Loucy (cell line): Measurements from ENCODE around the gene KIF2A.

Source experiments
- H2AFZ ChIP-seq: fragments of 200-600 bp; sonication (generic); 2 replicates; pipeline ENCODE4 v1.6.0; 2016; ENCODE audit warnings: antibody characterized with exemption, mild to moderate bottlenecking, low read length, moderate library complexity
- H3F3A ChIP-seq: fragments of 200-600 bp; 2 replicates; pipeline ENCODE4 v1.6.0; 2016; ENCODE audit warnings: antibody characterized with exemption, low read depth, mild to moderate bottlenecking
- H3K27me3 ChIP-seq: fragments of 200-600 bp; sonication (generic); 2 replicates; pipeline ENCODE4 v1.6.1; 2014; ENCODE audit warnings: low read length, mild to moderate bottlenecking; ENCODE audit not compliant: insufficient read depth, poor library complexity, severe bottlenecking
- H3K36me3 ChIP-seq: fragments of 200-600 bp; sonication (generic); 2 replicates; pipeline ENCODE4 v1.6.1; 2016; ENCODE audit warnings: low read length; ENCODE audit not compliant: insufficient read depth
- H3K4me1 ChIP-seq: fragments of 200-600 bp; sonication (generic); 2 replicates; pipeline ENCODE4 v1.5.1; 2014; ENCODE audit warnings: low read length, mild to moderate bottlenecking; ENCODE audit not compliant: insufficient read depth, poor library complexity, severe bottlenecking
- H3K4me2 ChIP-seq: fragments of 200-600 bp; sonication (generic); 2 replicates; pipeline ENCODE4 v1.6.0; 2014; ENCODE audit warnings: antibody characterized with exemption, low read length, low read depth, mild to moderate bottlenecking; ENCODE audit not compliant: poor library complexity, severe bottlenecking
- H3K4me3 ChIP-seq: fragments of 200-600 bp; sonication (generic); 2 replicates; pipeline ENCODE4 v1.5.1; 2014; ENCODE audit warnings: low read length, mild to moderate bottlenecking, mixed read lengths; ENCODE audit not compliant: poor library complexity, severe bottlenecking
- H3K79me2 ChIP-seq: fragments of 200-600 bp; sonication (generic); 2 replicates; pipeline ENCODE4 v1.6.1; 2014; ENCODE audit warnings: low read length; ENCODE audit not compliant: insufficient read depth
- H3K9ac ChIP-seq: fragments of 200-600 bp; sonication (generic); 2 replicates; pipeline ENCODE4 v1.6.0; 2014; ENCODE audit warnings: mild to moderate bottlenecking, low read depth, low read length, moderate library complexity; ENCODE audit not compliant: poor library complexity, severe bottlenecking
- H3K9me2 ChIP-seq: fragments of 200-600 bp; sonication (generic); replicated peaks from 2 replicates; pipeline ENCODE4 v1.6.1; 2016; ENCODE audit warnings: low read depth, low read length, mixed read lengths
- H3K9me3 ChIP-seq: fragments of 200-600 bp; sonication (generic); 2 replicates; pipeline ENCODE4 v1.6.1; 2014; ENCODE audit warnings: mild to moderate bottlenecking, antibody characterized with exemption, low read length, low read depth; ENCODE audit not compliant: insufficient read depth
- H4K20me1 ChIP-seq: fragments of 200-600 bp; sonication (generic); 2 replicates; pipeline ENCODE4 v1.6.0; 2014; ENCODE audit warnings: antibody characterized with exemption, low read length, mild to moderate bottlenecking; ENCODE audit not compliant: insufficient read depth, poor library complexity, severe bottlenecking
- EZH2phosphoT487 ChIP-seq: fragments of 200-600 bp; IDR thresholded peaks from 2 replicates; pipeline ENCODE4 v1.6.1; 2018; ENCODE audit warnings: antibody characterized with exemption, mild to moderate bottlenecking, moderate library complexity, borderline replicate concordance
- TF ChIP-seq, protein P1 (sequence below): fragments of 200-600 bp; sonication (generic); conservative IDR thresholded peaks from 2 replicates; pipeline ENCODE4 v1.5.1; 2014; ENCODE audit warnings: mild to moderate bottlenecking, antibody characterized with exemption, low read length

KIF2A gene

DNA sequence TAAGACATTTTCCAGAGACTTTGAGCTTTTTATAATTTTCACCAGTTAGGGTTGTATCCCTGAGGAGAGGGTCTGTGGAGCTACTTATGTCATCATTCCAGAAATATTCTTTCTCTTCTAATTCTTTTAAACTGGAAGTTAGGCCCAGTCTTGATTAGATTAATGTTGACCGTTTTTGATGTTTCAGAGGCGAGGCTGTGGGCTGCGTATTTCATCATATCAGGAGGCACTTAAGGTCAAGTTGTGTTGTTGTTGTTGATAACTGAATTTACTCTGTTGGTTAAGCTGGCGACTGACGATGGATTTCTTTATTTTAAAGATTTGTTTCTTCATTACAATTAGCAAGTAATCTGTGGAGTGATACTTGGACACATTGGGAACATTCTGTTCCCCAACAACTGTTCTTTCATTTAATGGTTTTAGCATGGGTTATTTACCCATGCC, 126.6 kb downstream of the KIF2A start:
- Histone ChIP-seq H3F3A (no peaks in the 10 kb centered on the region), H3K36me3 (peaks cover 2% of the 10 kb centered on the region; the same call in 1 of the 2 replicates), H3K9me3 (no peaks in the 10 kb centered on the region), H3K9me2 (no peaks in the 10 kb centered on the region), H3K27me3 (no peaks in the 10 kb centered on the region), H3K79me2 (peaks cover 75% of the 10 kb centered on the region), H2AFZ (no peak overlapping the region), H4K20me1 (peaks cover 6% of the 10 kb centered on the region), H3K4me3 (no peak overlapping the region), H3K4me1 (no peaks in the 10 kb centered on the region), H3K4me2 (no peak overlapping the region), H3K9ac (no peak overlapping the region)
- TF ChIP-seq, protein P1, sequence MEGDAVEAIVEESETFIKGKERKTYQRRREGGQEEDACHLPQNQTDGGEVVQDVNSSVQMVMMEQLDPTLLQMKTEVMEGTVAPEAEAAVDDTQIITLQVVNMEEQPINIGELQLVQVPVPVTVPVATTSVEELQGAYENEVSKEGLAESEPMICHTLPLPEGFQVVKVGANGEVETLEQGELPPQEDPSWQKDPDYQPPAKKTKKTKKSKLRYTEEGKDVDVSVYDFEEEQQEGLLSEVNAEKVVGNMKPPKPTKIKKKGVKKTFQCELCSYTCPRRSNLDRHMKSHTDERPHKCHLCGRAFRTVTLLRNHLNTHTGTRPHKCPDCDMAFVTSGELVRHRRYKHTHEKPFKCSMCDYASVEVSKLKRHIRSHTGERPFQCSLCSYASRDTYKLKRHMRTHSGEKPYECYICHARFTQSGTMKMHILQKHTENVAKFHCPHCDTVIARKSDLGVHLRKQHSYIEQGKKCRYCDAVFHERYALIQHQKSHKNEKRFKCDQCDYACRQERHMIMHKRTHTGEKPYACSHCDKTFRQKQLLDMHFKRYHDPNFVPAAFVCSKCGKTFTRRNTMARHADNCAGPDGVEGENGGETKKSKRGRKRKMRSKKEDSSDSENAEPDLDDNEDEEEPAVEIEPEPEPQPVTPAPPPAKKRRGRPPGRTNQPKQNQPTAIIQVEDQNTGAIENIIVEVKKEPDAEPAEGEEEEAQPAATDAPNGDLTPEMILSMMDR: no peak
- no peak for TF ChIP-seq EZH2phosphoT487
